ENCODE results near the gene ZNF583.
A peak's percentile ranks its signal among the peaks of the same experiment; 100 is the strongest.

The ZNF583 gene

GRCh38 chr19:56369886-56370676 is 34.1 kb upstream of the ZNF583 start:
- peaks cover 12% of the 10 kb centered on the region for H3K4me1 Mint-ChIP-seq
- no peaks in the 10 kb centered on the region for H3K27me3 Mint-ChIP-seq (ENCODE audit: low read depth)
- H3K36me3 Mint-ChIP-seq (ENCODE audit: low read depth) = peaks cover 83% of the 10 kb centered on the region
- H3K4me3 Mint-ChIP-seq = peak overlapping the region; percentile 73 to 82 (median 81)
- H3K27ac Mint-ChIP-seq = no peak overlapping the region
- H3K9me3 Mint-ChIP-seq = peaks cover 77% of the 10 kb centered on the region
- no peak for TF ChIP-seq CTCF (IDR thresholded peaks at IDR 0.05; ENCODE audit: unreplicated experiment in 3 of 3)

- Mint-ChIP-seq H3K9me3 (peaks cover 78% of the 10 kb centered on the region), H3K27me3 (ENCODE audit: low read depth) (no peaks in the 10 kb centered on the region), H3K4me1 (peaks cover 12% of the 10 kb centered on the region), H3K27ac (no peak overlapping the region), H3K36me3 (ENCODE audit: low read depth) (peaks cover 97% of the 10 kb centered on the region), H3K4me3 (no peak overlapping the region)
- TF ChIP-seq CTCF (IDR thresholded peaks at IDR 0.05; ENCODE audit: unreplicated experiment in 3 of 3) = no peak
Measured at GRCh38 chr19:56372281-56372680, 31.9 kb upstream of the ZNF583 start.

GRCh38 chr19:56377105-56377924 is 26.8 kb upstream of the ZNF583 start:
- H3K9me3 Mint-ChIP-seq = peaks cover 78% of the 10 kb centered on the region
- no peak for TF ChIP-seq CTCF (IDR thresholded peaks at IDR 0.05; ENCODE audit: unreplicated experiment in 3 of 3)
- H3K4me3 Mint-ChIP-seq = no peak overlapping the region
- no peaks in the 10 kb centered on the region for H3K4me1 Mint-ChIP-seq
- no peaks in the 10 kb centered on the region for H3K27me3 Mint-ChIP-seq (ENCODE audit: low read depth)
- H3K36me3 Mint-ChIP-seq (ENCODE audit: low read depth) = peaks cover 96% of the 10 kb centered on the region
- no peak overlapping the region for H3K27ac Mint-ChIP-seq

GRCh38 chr19:56383826-56384605 is 20.1 kb upstream of the ZNF583 start:
- Mint-ChIP-seq H3K4me1 (no peaks in the 10 kb centered on the region), H3K36me3 (ENCODE audit: low read depth) (peaks cover 94% of the 10 kb centered on the region), H3K4me3 (no peak overlapping the region), H3K27me3 (ENCODE audit: low read depth) (no peaks in the 10 kb centered on the region), H3K27ac (no peak overlapping the region), H3K9me3 (peaks cover 65% of the 10 kb centered on the region)
- TF ChIP-seq CTCF (IDR thresholded peaks at IDR 0.05; ENCODE audit: unreplicated experiment in 3 of 3) = no peak

- H3K4me1 Mint-ChIP-seq = peaks cover 5% of the 10 kb centered on the region
- peak within 1 kb of the TSS; percentile 91 to 94 (median 94) for H3K27ac Mint-ChIP-seq
- H3K4me3 Mint-ChIP-seq = peak within 1 kb of the TSS; percentile 96 to 99 (median 96)
- peak; percentile 74 to 93 (median 86) for TF ChIP-seq CTCF (IDR thresholded peaks at IDR 0.05; ENCODE audit: unreplicated experiment in 3 of 3)
- peaks cover 86% of the 10 kb centered on the region for H3K36me3 Mint-ChIP-seq (ENCODE audit: low read depth)
- H3K9me3 Mint-ChIP-seq = peaks cover 61% of the 10 kb centered on the region
- no peaks in the 10 kb centered on the region for H3K27me3 Mint-ChIP-seq (ENCODE audit: low read depth)
Measured at GRCh38 chr19:56393119-56394012, 10.8 kb upstream of the ZNF583 start, which contains the start of gene ZNF582. Gene ZNF582, minus strand, starts transcription at chr19:56393534. Its CDS starts 1,782 bp downstream, at chr19:56391752.
